HepG2 (cell line): Measurements from ENCODE around the gene ITLN1. TPM values are rescaled to one million over a fixed set of nuclear protein-coding genes. Genes with fewer than 3 reads are reported as not detected.

Experiments
- ATAC-seq: fragments of 200-7000 bp; cut with Tn5 transposase; 3 replicates; pipeline ENCODE4 v1.9.1; 2020; ENCODE audit warnings: mild to moderate bottlenecking, moderate library complexity
- BruUV-seq: library from RNA; stranded (reverse); fragments of 400-500 nt; replicated peaks from 2 replicates; lab custom pipeline; 2021; lab: Mats Ljungman, UMichigan
- CTCF ChIA-PET: fragments of 300-600 bp; formaldehyde crosslinking; extraction: SDS; loops from one replicate; lab custom pipeline; 2021; ENCODE audit warnings: low total read pairs, inconsistent platforms, low intra/inter-chr PET ratio; lab: Yijun Ruan, JAX
- POLR2A ChIA-PET: fragments of 350-600 bp; sonication (Branson Sonifier 250); formaldehyde crosslinking; loops from one replicate; lab custom pipeline; 2020; ENCODE audit warnings: antibody characterized with exemption, inconsistent platforms; lab: Yijun Ruan, JAX
- DNase-seq: peaks from one replicate; pipeline ENCODE4 v3.0.0-alpha.2; 2015; ENCODE audit warnings: low spot score
- FAIRE-seq: peaks from 3 replicates; lab custom pipeline; 2011; peaks lifted over from hg19 to GRCh38; lab: Jason Lieb, UNC
- H2AFZ ChIP-seq: one replicate; pipeline ENCODE4 v1.6.1; 2011; ENCODE audit warnings: low read length, inconsistent platforms
- H3K27ac ChIP-seq: fragments of 300-600 bp; 3 replicates; pipeline ENCODE4 v1.8.0; 2011; ENCODE audit warnings: mixed run types, mild to moderate bottlenecking, mixed read lengths, low read length, inconsistent platforms; ENCODE audit not compliant: insufficient read depth; ENCODE audit errors: extremely low read length
- H3K27me3 ChIP-seq, 2 experiments: fragments of 200-600 bp in 1 of 2; 2 replicates in 1 of 2; 3 replicates in 1 of 2; pipeline versions ENCODE4 v1.6.0 to v1.8.0; 2011; ENCODE audit warnings: low read length in 2 of 2, mild to moderate bottlenecking in 2 of 2, moderate library complexity in 2 of 2, inconsistent platforms in 1 of 2; ENCODE audit not compliant: insufficient read depth in 2 of 2, control insufficient read depth in 1 of 2
- H3K36me3 ChIP-seq, 2 experiments: fragments of 200-600 bp in 1 of 2; replicated peaks in 1 of 2; 2 replicates in 1 of 2; 3 replicates in 1 of 2; pipeline versions ENCODE4 v1.5.1 to v1.8.0; 2011; ENCODE audit warnings: low read length in 2 of 2, inconsistent platforms in 1 of 2; ENCODE audit not compliant: insufficient read depth in 2 of 2, control insufficient read depth in 1 of 2
- H3K4me1 ChIP-seq: 2 replicates; pipeline ENCODE4 v1.5.1; 2012; ENCODE audit warnings: low read length, inconsistent platforms; ENCODE audit not compliant: insufficient read depth
- H3K4me2 ChIP-seq: 2 replicates; pipeline ENCODE4 v1.6.0; 2011; ENCODE audit warnings: low read depth, low read length, inconsistent platforms
- H3K4me3 ChIP-seq, 3 experiments: fragments of 200-600 bp in 1 of 3; sonication (generic), shearing (Covaris generic) in 1 of 3; replicated peaks in 1 of 3; 2 replicates each; pipeline ENCODE4 v1.5.1; 2011 to 2016; ENCODE audit warnings: low read length in 3 of 3, inconsistent platforms in 2 of 3, low read depth in 2 of 3, mild to moderate bottlenecking in 2 of 3, control low read depth in 1 of 3, mixed read lengths in 1 of 3; ENCODE audit not compliant: insufficient read depth in 1 of 3
- H3K79me2 ChIP-seq: one replicate; pipeline ENCODE4 v1.6.1; 2011; ENCODE audit warnings: low read length, inconsistent platforms; ENCODE audit not compliant: insufficient read depth
- H3K9ac ChIP-seq: 2 replicates; pipeline ENCODE4 v1.6.0; 2011; ENCODE audit warnings: mild to moderate bottlenecking, low read depth, low read length, inconsistent platforms; ENCODE audit not compliant: insufficient read depth
- H3K9me3 ChIP-seq: 2 replicates; pipeline ENCODE4 v1.5.1; 2012; ENCODE audit warnings: mild to moderate bottlenecking, low read length
- H4K20me1 ChIP-seq: 2 replicates; pipeline ENCODE4 v1.6.0; 2011; ENCODE audit warnings: inconsistent platforms, mild to moderate bottlenecking, low read length, moderate library complexity; ENCODE audit not compliant: insufficient read depth
- GPBP1L1 ChIP-seq: sonication (generic); formaldehyde crosslinking; IDR thresholded peaks from 2 replicates; pipeline ENCODE4 v1.5.0; 2020; ENCODE audit warnings: mild to moderate bottlenecking, missing genetic modification reagents
- PHF21A ChIP-seq: sonication (generic); formaldehyde crosslinking; IDR thresholded peaks from 2 replicates; pipeline ENCODE4 v1.5.0; 2020; ENCODE audit warnings: mild to moderate bottlenecking, missing genetic modification reagents
- RCOR2 ChIP-seq: IDR thresholded peaks from 2 replicates; pipeline ENCODE4 v1.6.1; 2016; ENCODE audit warnings: missing biosample characterization, missing genetic modification reagents
- RNF2 ChIP-seq: fragments of 450-650 bp; conservative IDR thresholded peaks from 2 replicates; pipeline ENCODE4 v1.6.1; 2016; ENCODE audit warnings: low read depth
- SMAD9 ChIP-seq: sonication (generic); formaldehyde crosslinking; IDR thresholded peaks from 2 replicates; pipeline ENCODE4 v1.5.1; 2020; ENCODE audit warnings: mild to moderate bottlenecking, missing genetic modification reagents
- ZNF10 ChIP-seq: sonication (generic); formaldehyde crosslinking; IDR thresholded peaks from 2 replicates; pipeline ENCODE4 v1.4.0; 2020; ENCODE audit warnings: mild to moderate bottlenecking, low read depth, missing genetic modification reagents, borderline replicate concordance
- ZNF512B ChIP-seq: sonication (generic); formaldehyde crosslinking; IDR thresholded peaks from 2 replicates; pipeline ENCODE4 v1.5.1; 2020; ENCODE audit warnings: missing genetic modification reagents, mild to moderate bottlenecking, borderline replicate concordance
- ZNF782 ChIP-seq: sonication (generic); formaldehyde crosslinking; IDR thresholded peaks from 2 replicates; pipeline ENCODE4 v1.4.0; 2020; ENCODE audit warnings: missing genetic modification reagents, mild to moderate bottlenecking, borderline replicate concordance
- WGBS: methylation state at CpG from one replicate; pipeline ENCODE4 v1.1.6; 2017; ENCODE audit warnings: low lambda C conversion rate; 5-methylcytosine and 5-hydroxymethylcytosine counted together
- in situ Hi-C: cut with HindIII; loops from 2 replicates; pipeline ENCODE4 v1.10.0; 2017; ENCODE audit warnings: low pct_unique_long_range_greater_than_20kb; ENCODE audit not compliant: extremely low pct_ligation_motif_present
- intact Hi-C: fragments of 100-400 bp; cut with micrococcal nuclease; formaldehyde crosslinking; loops from one replicate; pipeline ENCODE4 v1.10.0; 2022; ENCODE audit not compliant: unreplicated experiment
- polyA plus RNA-seq, 8 experiments: library from polyadenylated mRNA; depleted of rRNA in 3 of 8; stranded (reverse) in 7 of 8; unstranded in 1 of 8; fragments of >200 nt; fragmentation: Illumina TruSeq in 4 of 8; extraction: Trizol in 4 of 8; gene quantifications; 2 replicates each; pipeline versions ENCODE4 v1.2.1 to v1.2.3, GENCODE V29; 2011 to 2016; ENCODE audit warnings: low read depth in 4 of 8, missing spikeins in 1 of 8, mixed read lengths in 1 of 8; ENCODE audit not compliant: insufficient read depth in 1 of 8
- total RNA-seq, 5 experiments: library from RNA; depleted of rRNA; stranded (reverse); fragments of >200 nt; fragmentation: Illumina TruSeq; extraction: Trizol; gene quantifications; 2 replicates each; pipeline ENCODE4 v1.2.3, GENCODE V29; 2016; ENCODE audit warnings: low read depth in 1 of 5
- TF ChIP-seq, protein P1 (sequence below), 2 experiments: sonication (generic) in 1 of 2; formaldehyde crosslinking in 1 of 2; IDR thresholded peaks; 2 replicates each; pipeline versions ENCODE4 v1.4.0 to v1.6.1; 2016 to 2020; ENCODE audit warnings: borderline replicate concordance in 1 of 2, low read depth in 1 of 2, mild to moderate bottlenecking in 1 of 2, missing genetic modification reagents in 1 of 2
- TF ChIP-seq, protein P2 (sequence below): sonication (generic); formaldehyde crosslinking; IDR thresholded peaks from 2 replicates; pipeline ENCODE4 v1.5.0; 2020; ENCODE audit warnings: mild to moderate bottlenecking, missing genetic modification reagents, borderline replicate concordance
- TF ChIP-seq, protein P3 (sequence below): sonication (generic); formaldehyde crosslinking; IDR thresholded peaks from 2 replicates; pipeline ENCODE4 v1.5.0; 2020; ENCODE audit warnings: missing genetic modification reagents

Gene ITLN1
- total and polyA plus RNA-seq, 2 of the 13 experiments (the other 11 are each of a cell fraction or from before 2014, with no cell fraction given): not detected

GRCh38 chr1:160865337-160865736 lies 19.6 kb downstream of the ITLN1 start:
- Histone ChIP-seq H3K9me3 (no peaks in the 10 kb centered on the region), H4K20me1 (no peaks in the 10 kb centered on the region), H3K27ac (no peak overlapping the region), H2AFZ (no peak overlapping the region), H3K4me2 (peak overlapping the region; percentile 38), H3K27me3 (no peaks in the 10 kb centered on the region), H3K9ac (no peak overlapping the region), H3K4me3 (no peak overlapping the region; a peak in 1 of 6 replicates), H3K79me2 (no peaks in the 10 kb centered on the region), H3K4me1 (peaks cover 35% of the 10 kb centered on the region), H3K36me3 (no peaks in the 10 kb centered on the region)
- WGBS: 37% methylated on average over 5 of the region's 5 CpGs
- FAIRE-seq (no peak), ATAC-seq (no peak), DNase-seq (no peak)
- intact Hi-C loops: no loop called here
- ChIA-PET CTCF (no interaction called here), POLR2A (no interaction called here)
- no TSS peak for BruUV-seq
- in situ Hi-C loops: no loop called here
- TF ChIP-seq RCOR2 (CRISPR knock-in tag) (no peak), ZNF10 (CRISPR knock-in tag) (no peak), RNF2 (no peak), GPBP1L1 (CRISPR knock-in tag) (no peak), SMAD9 (no peak), ZNF512B (no peak), ZNF782 (CRISPR knock-in tag) (no peak), PHF21A (CRISPR knock-in tag) (no peak)
- TF ChIP-seq, protein P1, sequence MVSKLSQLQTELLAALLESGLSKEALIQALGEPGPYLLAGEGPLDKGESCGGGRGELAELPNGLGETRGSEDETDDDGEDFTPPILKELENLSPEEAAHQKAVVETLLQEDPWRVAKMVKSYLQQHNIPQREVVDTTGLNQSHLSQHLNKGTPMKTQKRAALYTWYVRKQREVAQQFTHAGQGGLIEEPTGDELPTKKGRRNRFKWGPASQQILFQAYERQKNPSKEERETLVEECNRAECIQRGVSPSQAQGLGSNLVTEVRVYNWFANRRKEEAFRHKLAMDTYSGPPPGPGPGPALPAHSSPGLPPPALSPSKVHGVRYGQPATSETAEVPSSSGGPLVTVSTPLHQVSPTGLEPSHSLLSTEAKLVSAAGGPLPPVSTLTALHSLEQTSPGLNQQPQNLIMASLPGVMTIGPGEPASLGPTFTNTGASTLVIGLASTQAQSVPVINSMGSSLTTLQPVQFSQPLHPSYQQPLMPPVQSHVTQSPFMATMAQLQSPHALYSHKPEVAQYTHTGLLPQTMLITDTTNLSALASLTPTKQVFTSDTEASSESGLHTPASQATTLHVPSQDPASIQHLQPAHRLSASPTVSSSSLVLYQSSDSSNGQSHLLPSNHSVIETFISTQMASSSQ (IDR thresholded peaks at IDR 0.05; ENCODE audit: low read depth): no peak
- TF ChIP-seq, protein P1 (CRISPR knock-in tag; IDR thresholded peaks at IDR 0.05; ENCODE audit: borderline replicate concordance): no peak
- TF ChIP-seq, protein P2, sequence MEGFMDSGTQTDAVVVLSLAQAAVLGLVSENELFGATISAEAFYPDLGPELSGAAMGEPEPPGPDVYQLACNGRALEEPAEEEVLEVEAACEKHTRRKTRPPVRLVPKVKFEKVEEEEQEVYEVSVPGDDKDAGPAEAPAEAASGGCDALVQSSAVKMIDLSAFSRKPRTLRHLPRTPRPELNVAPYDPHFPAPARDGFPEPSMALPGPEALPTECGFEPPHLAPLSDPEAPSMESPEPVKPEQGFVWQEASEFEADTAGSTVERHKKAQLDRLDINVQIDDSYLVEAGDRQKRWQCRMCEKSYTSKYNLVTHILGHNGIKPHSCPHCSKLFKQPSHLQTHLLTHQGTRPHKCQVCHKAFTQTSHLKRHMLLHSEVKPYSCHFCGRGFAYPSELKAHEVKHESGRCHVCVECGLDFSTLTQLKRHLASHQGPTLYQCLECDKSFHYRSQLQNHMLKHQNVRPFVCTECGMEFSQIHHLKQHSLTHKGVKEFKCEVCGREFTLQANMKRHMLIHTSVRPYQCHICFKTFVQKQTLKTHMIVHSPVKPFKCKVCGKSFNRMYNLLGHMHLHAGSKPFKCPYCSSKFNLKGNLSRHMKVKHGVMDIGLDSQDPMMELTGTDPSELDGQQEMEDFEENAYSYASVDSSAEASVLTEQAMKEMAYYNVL (CRISPR knock-in tag): no peak
- TF ChIP-seq, protein P3, sequence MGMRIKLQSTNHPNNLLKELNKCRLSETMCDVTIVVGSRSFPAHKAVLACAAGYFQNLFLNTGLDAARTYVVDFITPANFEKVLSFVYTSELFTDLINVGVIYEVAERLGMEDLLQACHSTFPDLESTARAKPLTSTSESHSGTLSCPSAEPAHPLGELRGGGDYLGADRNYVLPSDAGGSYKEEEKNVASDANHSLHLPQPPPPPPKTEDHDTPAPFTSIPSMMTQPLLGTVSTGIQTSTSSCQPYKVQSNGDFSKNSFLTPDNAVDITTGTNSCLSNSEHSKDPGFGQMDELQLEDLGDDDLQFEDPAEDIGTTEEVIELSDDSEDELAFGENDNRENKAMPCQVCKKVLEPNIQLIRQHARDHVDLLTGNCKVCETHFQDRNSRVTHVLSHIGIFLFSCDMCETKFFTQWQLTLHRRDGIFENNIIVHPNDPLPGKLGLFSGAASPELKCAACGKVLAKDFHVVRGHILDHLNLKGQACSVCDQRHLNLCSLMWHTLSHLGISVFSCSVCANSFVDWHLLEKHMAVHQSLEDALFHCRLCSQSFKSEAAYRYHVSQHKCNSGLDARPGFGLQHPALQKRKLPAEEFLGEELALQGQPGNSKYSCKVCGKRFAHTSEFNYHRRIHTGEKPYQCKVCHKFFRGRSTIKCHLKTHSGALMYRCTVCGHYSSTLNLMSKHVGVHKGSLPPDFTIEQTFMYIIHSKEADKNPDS (CRISPR knock-in tag): no peak
